NCI-H2029 (cell line): ENCODE data around the gene ID1.
A peak's percentile ranks its signal among the peaks of the same experiment; 100 is the strongest.
"Not testable (repeated sequence)": the region's sequence is repeated elsewhere in the genome, so short reads cannot be mapped to it uniquely, and the experiment has no call there.

Source experiments
- DNase-seq: peaks from one replicate; lab custom pipeline; 2025; lab: John Stamatoyannopoulos, UW

Gene ID1

DNA sequence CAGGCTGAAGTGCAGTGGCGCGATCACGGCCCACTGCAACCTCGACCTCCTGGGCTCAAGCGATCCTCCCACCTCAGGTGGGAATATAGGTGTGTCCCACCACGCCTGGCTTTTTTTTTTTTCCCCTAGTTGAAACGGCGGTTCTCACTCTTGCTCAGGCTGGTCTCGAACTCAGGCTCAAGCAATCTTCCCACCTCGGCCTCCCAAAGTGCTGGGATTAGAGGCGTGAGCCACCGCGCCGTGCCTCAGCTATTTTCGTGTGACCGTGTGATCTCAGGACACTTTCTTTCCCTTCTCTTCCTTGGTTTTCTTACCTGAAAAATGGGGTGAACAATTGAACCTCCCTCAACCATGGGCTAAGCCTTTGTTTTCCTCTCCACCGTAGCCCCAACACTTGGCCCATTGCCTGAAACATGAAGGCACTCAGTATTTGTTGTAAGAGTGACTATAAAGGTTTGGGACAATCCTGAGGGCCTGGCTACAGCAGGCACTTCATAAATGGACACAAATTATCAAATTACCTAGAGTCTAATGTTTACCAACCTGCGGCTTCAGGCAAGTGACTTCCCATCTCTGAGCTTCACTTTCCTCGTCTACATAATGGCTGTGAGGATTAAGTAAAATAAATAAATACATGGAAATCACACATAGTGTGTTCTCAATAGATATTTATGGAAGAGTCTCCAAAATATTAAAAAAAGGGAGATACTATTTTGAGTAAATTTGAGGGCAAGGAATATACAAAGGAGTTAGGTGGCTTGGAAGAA lies 31.4 kb upstream of the ID1 start:
- DNase-seq, result peak; percentile 97

DNA sequence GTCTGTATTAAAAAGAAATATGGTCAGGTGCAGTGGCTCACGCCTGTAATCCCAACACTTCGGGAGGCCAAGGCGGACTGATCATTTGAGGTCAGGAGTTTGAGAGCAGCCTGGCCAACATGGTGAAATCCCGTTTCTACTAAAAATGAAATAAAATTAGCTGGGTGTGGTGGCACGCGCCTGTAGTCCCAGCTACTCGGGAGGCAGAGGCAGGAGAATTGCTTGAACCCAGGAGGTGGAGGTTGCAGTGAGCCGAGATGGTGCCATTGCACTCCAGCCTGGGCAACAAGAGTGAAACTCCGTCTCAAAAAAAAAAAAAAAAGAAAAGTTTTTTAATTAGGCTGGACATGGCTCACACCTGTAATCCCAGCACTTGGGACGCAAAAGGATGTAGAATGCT lies 30.1 kb upstream of the ID1 start:
- DNase-seq, result not testable (repeated sequence)

- DNase-seq, result no peak
These were observed 28.3 kb upstream of the ID1 start for GRCh38 chr20:31576751-31577150.

- no peak for DNase-seq
These were observed 27.9 kb upstream of the ID1 start for GRCh38 chr20:31577194-31577593.

DNA sequence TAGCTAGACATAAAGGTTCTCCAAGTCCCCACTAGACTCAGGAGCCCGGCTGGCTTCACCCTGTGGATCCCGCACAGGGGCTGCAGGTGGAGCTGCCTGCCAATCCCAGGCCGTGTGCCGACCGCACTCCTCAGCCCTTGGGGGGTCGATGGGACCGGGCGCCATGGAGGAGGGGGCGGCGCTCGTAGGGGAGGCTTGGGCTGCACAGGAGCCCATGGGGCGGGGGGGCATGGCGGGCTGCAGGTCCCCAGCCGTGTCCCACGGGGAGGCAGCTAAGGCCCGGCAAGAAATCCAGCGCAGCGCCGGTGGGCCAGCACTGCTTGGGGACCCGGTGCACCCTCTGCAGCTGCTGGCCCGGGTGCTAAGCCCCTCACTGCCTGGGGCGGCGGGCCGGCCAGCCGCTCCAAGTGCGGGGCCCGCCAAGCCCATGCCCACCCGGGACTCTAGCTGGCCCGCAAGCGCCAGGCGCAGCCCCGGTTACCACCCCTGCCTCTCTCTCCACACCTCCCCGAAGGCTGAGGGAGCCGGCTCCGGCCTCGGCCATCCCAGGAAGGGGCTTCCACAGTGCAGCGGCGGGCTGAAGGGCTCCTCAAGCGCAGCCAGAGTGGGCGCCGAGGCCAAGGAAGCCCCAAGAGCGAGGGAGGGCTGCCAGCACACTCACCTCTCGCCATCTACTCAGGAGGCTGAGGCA lies 26.5 kb upstream of the ID1 start:
- DNase-seq, result no peak

DNA sequence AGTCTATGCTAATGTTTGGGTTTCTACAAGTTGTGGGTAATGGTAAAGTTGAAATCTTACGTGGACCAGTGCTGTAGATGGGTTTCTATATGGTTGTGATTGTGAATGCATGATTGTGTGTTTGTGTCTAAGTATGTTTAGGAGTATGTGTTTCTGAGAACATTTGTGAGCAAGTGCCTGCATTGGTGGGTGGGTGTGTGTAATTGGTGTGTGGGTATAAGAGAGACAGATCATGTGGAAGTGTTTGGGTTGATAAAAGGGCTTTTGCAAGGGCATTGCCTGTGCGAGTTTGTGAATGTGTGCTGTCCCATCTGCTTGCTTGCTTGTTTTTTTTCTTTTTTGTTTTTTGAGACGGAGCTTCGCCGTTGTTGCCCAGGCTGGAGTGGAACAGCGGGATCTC lies 25.8 kb upstream of the ID1 start:
- no peak for DNase-seq

GRCh38 chr20:31579941-31580651 lies 25.0 kb upstream of the ID1 start:
- not testable (repeated sequence) for DNase-seq

- DNase-seq, result no peak
These were observed 24.4 kb upstream of the ID1 start for GRCh38 chr20:31580706-31581105.

- DNase-seq, result no peak
These were observed 23.7 kb upstream of the ID1 start for GRCh38 chr20:31581391-31581790.

- peak; percentile 39 for DNase-seq
These were observed 17.3 kb upstream of the ID1 start for GRCh38 chr20:31587545-31588389.

DNA sequence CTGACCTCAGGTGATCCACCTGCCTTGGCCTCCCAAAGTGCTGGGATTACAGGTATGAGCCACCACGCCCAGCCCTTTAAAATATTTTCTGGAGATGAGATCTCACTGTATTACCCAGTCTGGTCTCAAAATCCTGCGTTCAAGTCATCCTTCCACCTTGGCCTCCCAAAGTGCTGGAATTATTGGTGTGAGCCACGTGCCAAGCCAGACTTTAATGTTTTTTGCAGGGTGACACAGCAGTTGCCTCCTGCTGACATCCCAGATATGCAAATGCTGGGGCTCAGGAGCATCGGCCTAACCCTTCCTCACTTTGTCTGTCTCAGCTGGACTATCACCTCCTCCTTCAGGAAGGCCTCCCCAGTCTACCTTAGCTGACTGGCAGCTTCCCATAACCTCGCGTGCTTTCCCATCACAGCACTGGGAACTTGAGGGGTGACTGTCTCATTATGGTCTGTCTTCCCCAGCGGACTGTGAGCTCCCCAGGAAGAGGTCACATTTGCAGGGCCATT lies 14.3 kb upstream of the ID1 start:
- no peak for DNase-seq

- no peak for DNase-seq
These were observed 11.7 kb upstream of the ID1 start for GRCh38 chr20:31593221-31594001.

GRCh38 chr20:31594002-31594557 lies 11.0 kb upstream of the ID1 start:
- DNase-seq, result no peak

DNA sequence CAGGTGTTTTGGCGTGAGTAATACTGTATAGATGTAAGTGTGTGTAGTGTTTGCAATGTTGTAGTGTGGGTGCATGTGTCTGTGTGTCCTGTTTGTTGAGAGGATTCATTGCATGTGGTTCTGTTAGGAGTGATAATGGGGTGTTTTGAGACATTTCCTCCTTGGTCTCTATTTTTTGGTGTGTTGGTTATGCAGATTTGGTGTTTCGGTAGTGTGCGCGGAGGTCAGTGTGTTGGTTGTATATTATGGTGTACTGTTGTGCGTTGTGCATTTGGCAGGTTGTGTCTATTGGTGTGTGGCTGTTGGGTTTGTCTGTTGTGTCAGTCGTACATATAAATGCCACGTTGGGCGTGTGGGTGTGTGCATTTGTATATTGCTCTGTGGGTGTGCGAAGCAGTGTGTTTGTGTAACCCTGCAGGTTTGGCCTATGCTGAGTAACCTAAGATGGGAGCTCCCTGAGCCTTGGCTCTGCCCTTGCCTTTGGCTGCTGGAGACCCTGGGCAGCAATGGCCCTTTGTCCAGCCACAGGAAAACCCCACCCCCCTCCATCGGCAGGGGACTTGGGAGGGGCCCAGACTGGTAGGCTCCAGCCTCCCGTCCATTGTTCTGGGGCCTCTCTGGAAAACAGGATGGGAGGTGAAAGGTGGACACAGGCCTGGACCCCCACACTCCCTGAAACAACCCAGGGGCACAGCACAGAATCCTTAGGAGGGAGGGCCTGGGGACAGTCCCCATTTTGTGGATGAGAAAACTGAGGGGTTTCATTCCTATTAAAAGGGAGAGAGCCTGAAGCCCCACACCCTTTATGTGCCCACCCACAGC lies 10.3 kb upstream of the ID1 start:
- no peak for DNase-seq

DNA sequence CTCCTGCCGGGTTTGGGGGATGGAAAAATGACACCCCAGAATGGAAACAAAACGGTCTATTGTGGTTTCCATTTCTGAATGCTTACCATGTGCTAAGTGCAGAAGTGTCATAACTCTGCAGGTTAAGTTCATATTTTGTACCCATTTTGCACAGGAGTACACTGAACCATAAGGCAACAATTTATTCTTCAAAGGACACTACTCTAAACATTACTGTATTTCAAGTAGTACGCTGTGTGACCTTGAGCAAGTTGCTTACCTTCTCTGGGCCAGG lies 9.8 kb upstream of the ID1 start:
- DNase-seq, result no peak

- DNase-seq, result peak; percentile 35
These were observed 9.3 kb upstream of the ID1 start for GRCh38 chr20:31595654-31596411.

GRCh38 chr20:31596412-31596715 lies 8.7 kb upstream of the ID1 start:
- DNase-seq, result not testable (repeated sequence)

DNA sequence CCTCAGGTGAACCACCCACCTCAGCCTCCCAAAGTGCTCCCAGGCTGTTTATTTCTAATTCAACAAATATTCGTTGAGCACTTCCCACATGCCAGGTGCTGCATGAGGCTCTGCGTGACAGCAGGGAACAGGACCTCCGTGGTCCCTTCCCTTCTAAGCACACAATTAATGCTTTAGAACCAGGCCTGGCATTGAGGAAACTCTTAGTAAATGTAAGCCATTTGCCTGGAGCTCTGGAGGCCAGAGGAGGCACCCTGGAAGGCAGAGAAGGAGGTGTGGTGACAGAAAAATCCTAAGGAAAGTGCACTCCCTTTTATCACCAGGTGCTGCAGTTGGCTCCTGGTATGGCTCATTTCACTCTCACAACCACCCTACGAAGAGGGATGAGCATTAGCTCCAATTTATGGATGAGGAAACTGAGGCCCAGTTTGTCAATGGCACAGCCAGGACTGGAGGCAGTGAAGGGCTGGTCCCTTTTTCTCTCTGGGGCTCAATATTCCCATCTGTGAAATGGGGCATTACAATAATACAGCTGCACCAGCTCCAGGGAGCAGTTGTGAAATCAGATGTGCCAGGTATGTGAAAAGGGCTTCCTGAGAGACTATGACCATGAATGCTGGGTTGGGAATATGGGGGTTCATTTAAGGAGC lies 8.1 kb upstream of the ID1 start:
- peak; percentile 69 for DNase-seq

GRCh38 chr20:31597481-31597855 lies 7.6 kb upstream of the ID1 start:
- DNase-seq, result no peak
